GM19455 (cell line): ENCODE data around the gene GAGE12G.
"Not testable (repeated sequence)": the region's sequence is repeated elsewhere in the genome, so short reads cannot be mapped to it uniquely, and the experiment has no call there.

ENCODE experiments used
- ATAC-seq: cut with Tn5 transposase; IDR thresholded peaks from one replicate; pipeline ENCODE4 v1.9.1; 2021; ENCODE audit not compliant: unreplicated experiment

GAGE12G gene

GRCh38 chrX:49570100-49570499, at the start of gene GAGE12G:
Gene GAGE12G (plus strand): TSS chrX:49570400. CDS start chrX:49571555, 1,155 bp downstream.
- ATAC-seq, result not testable (repeated sequence)

- not testable (repeated sequence) for ATAC-seq
Measured at GRCh38 chrX:49531877-49532276, 38.3 kb upstream of the GAGE12G start, which contains the start of gene GAGE12C. Gene GAGE12C (plus strand): TSS chrX:49532177. CDS start chrX:49533332, 1,155 bp downstream.

- ATAC-seq, result not testable (repeated sequence)
Measured at GRCh38 chrX:49541433-49541832, 28.8 kb upstream of the GAGE12G start, which contains the start of gene GAGE12D. Gene GAGE12D (plus strand): TSS chrX:49541733. CDS start chrX:49542888, 1,155 bp downstream.

- ATAC-seq, result not testable (repeated sequence)
Measured at GRCh38 chrX:49550989-49551388, 19.2 kb upstream of the GAGE12G start, which contains the start of gene GAGE12E. Gene GAGE12E (plus strand): TSS chrX:49551289. CDS start chrX:49552444, 1,155 bp downstream.

GRCh38 chrX:49560542-49560941, 9.7 kb upstream of the GAGE12G start, which contains the start of gene GAGE12F:
Gene GAGE12F (plus strand): TSS chrX:49560842. CDS start chrX:49561997, 1,155 bp downstream.
- not testable (repeated sequence) for ATAC-seq

GRCh38 chrX:49568728-49569127, 1.5 kb upstream of the GAGE12G start:
- not testable (repeated sequence) for ATAC-seq

GRCh38 chrX:49569152-49569551, 1.0 kb upstream of the GAGE12G start:
- not testable (repeated sequence) for ATAC-seq

- not testable (repeated sequence) for ATAC-seq
Measured at GRCh38 chrX:49579649-49580048, 9.4 kb downstream of the GAGE12G start, which contains the start of gene GAGE12H. Gene GAGE12H (plus strand): TSS chrX:49579949. CDS start chrX:49581104, 1,155 bp downstream.

GRCh38 chrX:49589196-49589595, 19.0 kb downstream of the GAGE12G start, which contains the start of gene GAGE2A:
Gene GAGE2A (plus strand): TSS chrX:49589496. CDS start chrX:49590651, 1,155 bp downstream.
- not testable (repeated sequence) for ATAC-seq

- ATAC-seq, result not testable (repeated sequence)
Measured at GRCh38 chrX:49589769-49590478, 19.7 kb downstream of the GAGE12G start.

GRCh38 chrX:49590488-49590887, 20.3 kb downstream of the GAGE12G start:
- not testable (repeated sequence) for ATAC-seq

- not testable (repeated sequence) for ATAC-seq
Measured at GRCh38 chrX:49598720-49599119, 28.5 kb downstream of the GAGE12G start, which contains the start of gene GAGE1. Gene GAGE1 (plus strand): TSS chrX:49599020. CDS start chrX:49600175, 1,155 bp downstream.

GRCh38 chrX:49610718-49611310, 40.6 kb downstream of the GAGE12G start:
- ATAC-seq, result no peak

GRCh38 chrX:49618574-49618973, 48.4 kb downstream of the GAGE12G start:
- ATAC-seq, result no peak
